NB4 (cell line): ENCODE data around the gene ANXA3.

ENCODE experiments used
- DNase-seq: peaks from one replicate; pipeline ENCODE4 v3.0.0; 2010; ENCODE audit warnings: low read depth
- H3K4me3 ChIP-seq: one replicate; pipeline ENCODE4 v1.5.1; 2011; ENCODE audit warnings: mild to moderate bottlenecking, low read depth, low read length, moderate library complexity
- CTCF ChIP-seq: IDR thresholded peaks from one replicate; pipeline ENCODE4 v1.5.1; 2012; ENCODE audit warnings: low read depth, low read length
- MYC ChIP-seq: IDR thresholded peaks from 2 replicates; pipeline ENCODE4 v1.6.1; 2011; ENCODE audit warnings: low read depth, low read length
- POLR2A ChIP-seq: IDR thresholded peaks from 2 replicates; pipeline ENCODE4 v1.6.1; 2011; ENCODE audit warnings: mild to moderate bottlenecking; ENCODE audit not compliant: insufficient read length; ENCODE audit errors: extremely low read depth
- TF ChIP-seq, protein P1 (sequence below): IDR thresholded peaks from 2 replicates; pipeline ENCODE4 v1.6.1; 2011; ENCODE audit warnings: low read depth, low read length

Gene ANXA3

GRCh38 chr4:78553529-78554060 lies 2.0 kb downstream of the ANXA3 start:
- TF ChIP-seq, protein P1, sequence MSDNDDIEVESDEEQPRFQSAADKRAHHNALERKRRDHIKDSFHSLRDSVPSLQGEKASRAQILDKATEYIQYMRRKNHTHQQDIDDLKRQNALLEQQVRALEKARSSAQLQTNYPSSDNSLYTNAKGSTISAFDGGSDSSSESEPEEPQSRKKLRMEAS: no peak
- TF ChIP-seq POLR2A: no peak
- TF ChIP-seq MYC: no peak
- no peak for TF ChIP-seq CTCF
- no peak overlapping the region for H3K4me3 ChIP-seq
- DNase-seq: no peak

- TF ChIP-seq, protein P1: no peak
- TF ChIP-seq MYC (no peak), POLR2A (no peak), CTCF (no peak)
- DNase-seq: no peak
- H3K4me3 ChIP-seq: no peak overlapping the region
Observed at GRCh38 chr4:78556665-78557064, 5.1 kb downstream of the ANXA3 start.

DNA sequence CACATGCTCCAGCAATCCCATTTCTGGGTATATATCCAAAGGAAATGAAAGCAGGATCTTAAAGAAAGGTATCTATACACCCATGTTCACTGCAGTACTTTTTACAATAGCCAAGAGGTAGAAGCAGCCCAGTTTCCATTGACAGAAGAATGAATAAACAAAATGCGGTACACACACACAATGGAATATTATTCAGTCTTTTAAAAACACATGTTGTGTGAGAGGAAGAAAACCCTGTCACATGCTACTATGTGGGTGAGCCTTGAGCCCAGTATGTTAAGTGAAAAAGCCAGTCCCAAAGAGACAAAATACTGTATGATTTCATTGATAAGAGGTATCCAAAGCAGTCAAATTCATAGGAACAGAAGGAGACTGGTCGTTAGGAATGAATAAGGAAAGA lies 6.3 kb downstream of the ANXA3 start:
- TF ChIP-seq POLR2A: no peak
- TF ChIP-seq, protein P1: no peak
- no peak for TF ChIP-seq CTCF
- TF ChIP-seq MYC: no peak
- no peak overlapping the region for H3K4me3 ChIP-seq
- no peak for DNase-seq

DNA sequence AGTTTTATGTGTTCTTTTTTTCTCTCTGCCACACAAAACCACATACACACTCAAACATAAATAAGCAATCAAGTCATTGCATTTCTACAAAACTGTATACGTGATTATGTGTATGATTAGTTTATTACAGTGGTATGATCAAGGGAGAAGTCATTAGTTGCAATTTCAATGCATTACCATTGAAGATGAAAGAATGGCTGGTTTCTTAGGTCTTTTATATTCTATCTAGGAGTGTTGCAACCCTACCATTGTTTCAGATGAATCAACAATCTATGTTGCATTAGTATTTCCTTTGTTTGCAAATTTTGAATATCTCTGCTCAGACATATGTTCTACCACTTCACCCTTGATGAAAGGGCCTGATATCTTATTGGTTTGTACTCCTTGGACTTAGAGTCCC lies 6.8 kb downstream of the ANXA3 start:
- no peak overlapping the region for H3K4me3 ChIP-seq
- no peak for TF ChIP-seq MYC
- TF ChIP-seq CTCF: no peak
- TF ChIP-seq, protein P1: no peak
- TF ChIP-seq POLR2A: no peak
- no peak for DNase-seq

GRCh38 chr4:78560296-78560963 lies 8.9 kb downstream of the ANXA3 start:
- H3K4me3 ChIP-seq: no peak overlapping the region
- TF ChIP-seq, protein P1: no peak
- TF ChIP-seq POLR2A (no peak), MYC (no peak), CTCF (no peak)
- DNase-seq: no peak
